Skeletal muscle tissue (tissue), 5 donors: ENCODE measurements around the gene EXOC3L1. TPM values are rescaled to one million over a fixed set of nuclear protein-coding genes. Genes with fewer than 3 reads are reported as not detected.

Experiments
- H3K27ac ChIP-seq: one replicate; pipeline ENCODE4 v1.7.0; 2013; ENCODE audit warnings: mild to moderate bottlenecking, low read depth, low read length, inconsistent platforms
- H3K27me3 ChIP-seq, 3 donors: one replicate each; pipeline ENCODE4 v1.7.0; 2013; ENCODE audit warnings: low read length in 3 of 3; ENCODE audit not compliant: control insufficient read depth in 3 of 3, insufficient read depth in 3 of 3
- H3K36me3 ChIP-seq, 3 donors: one replicate each; pipeline ENCODE4 v1.7.0; 2013; ENCODE audit warnings: low read length in 3 of 3; ENCODE audit not compliant: control insufficient read depth in 3 of 3, insufficient read depth in 3 of 3
- H3K4me1 ChIP-seq, 3 donors: one replicate each; pipeline ENCODE4 v1.7.0; 2013; ENCODE audit warnings: low read length in 3 of 3, mild to moderate bottlenecking in 3 of 3; ENCODE audit not compliant: control insufficient read depth in 3 of 3, insufficient read depth in 3 of 3
- H3K4me3 ChIP-seq, 3 donors: one replicate each; pipeline ENCODE4 v1.7.0; 2013; ENCODE audit warnings: low read length in 3 of 3
- H3K9ac ChIP-seq, 3 donors: one replicate each; pipeline ENCODE4 v1.7.0; 2013; ENCODE audit warnings: low read length in 3 of 3, mild to moderate bottlenecking in 3 of 3, moderate library complexity in 2 of 3, low read depth in 1 of 3
- H3K9me3 ChIP-seq, 3 donors: one replicate each; pipeline ENCODE4 v1.7.0; 2013; ENCODE audit warnings: low read length in 3 of 3; ENCODE audit not compliant: control insufficient read depth in 3 of 3
- small RNA-seq: library from RNA; depleted of rRNA; stranded (forward); fragments of <200 nt; gene quantifications from one replicate; pipeline ENCODE3, GENCODE V24; 2014
- total RNA-seq: library from RNA; depleted of rRNA; stranded (reverse); fragments of >200 nt; gene quantifications from one replicate; pipeline ENCODE4 v1.2.3, GENCODE V29; 2014
- donor health status: Osteomylitis.

The EXOC3L1 gene
- total RNA-seq, 1 donor from 2014 or later = 5.2 TPM

DNA sequence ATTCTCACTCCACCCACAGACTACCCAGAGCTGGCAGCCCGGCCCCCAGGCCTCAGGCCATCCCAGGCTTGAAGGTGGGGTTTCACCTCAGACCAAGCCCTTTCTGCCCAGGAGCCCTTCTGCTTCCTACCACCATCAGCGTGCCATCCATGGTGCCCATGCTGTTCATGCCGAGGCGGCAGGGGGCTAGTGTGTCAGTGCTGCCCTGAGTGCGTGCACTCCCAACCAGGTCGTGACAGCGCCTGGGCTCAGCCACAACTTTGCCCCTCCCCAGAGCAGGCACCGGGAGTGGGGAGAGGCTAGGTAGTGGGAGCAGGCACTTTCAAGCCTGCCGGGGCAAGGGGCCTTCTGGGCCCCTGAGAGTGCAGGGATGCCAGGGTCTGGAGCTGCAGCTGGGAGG is 47.6 kb downstream of the EXOC3L1 start:
- Histone ChIP-seq H3K36me3 (peaks cover 80 to 90% (median 84%) of the 10 kb centered on the region in 3 donors), H3K9ac (no peak overlapping the region), H3K9me3 (no peaks in the 10 kb centered on the region), H3K4me3 (no peak overlapping the region), H3K27me3 (peaks cover 0 to under 1% (median 0%) of the 10 kb centered on the region in 3 donors), H3K4me1 (peaks cover 0 to 7% (median 5%) of the 10 kb centered on the region in 3 donors), H3K27ac (no peak overlapping the region)

DNA sequence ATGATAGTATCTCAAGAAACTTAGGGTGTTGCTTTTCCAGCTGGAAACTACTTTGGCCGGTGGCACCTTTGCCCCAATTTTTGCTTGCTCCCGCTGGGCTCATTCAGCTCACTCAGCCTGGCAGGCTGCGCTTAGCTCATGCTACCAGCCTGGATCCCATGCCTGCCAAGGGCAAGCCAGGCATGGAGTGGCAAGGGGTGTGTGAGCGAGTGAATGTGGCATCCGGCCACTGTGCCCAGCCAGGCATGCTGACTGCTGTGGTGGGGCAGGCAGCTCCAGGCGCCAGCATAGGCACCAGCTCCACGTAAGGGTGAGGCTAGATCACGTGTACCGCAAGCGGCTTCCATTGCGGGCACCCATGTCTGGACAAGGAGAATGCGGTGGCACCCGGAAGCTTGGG is 48.5 kb downstream of the EXOC3L1 start:
- Histone ChIP-seq H3K27me3 (no peaks in the 10 kb centered on the region), H3K9ac (no peak overlapping the region), H3K27ac (no peak overlapping the region), H3K36me3 (peaks cover 73 to 88% (median 77%) of the 10 kb centered on the region in 3 donors), H3K4me3 (no peak overlapping the region), H3K4me1 (peaks cover 0 to 7% (median 5%) of the 10 kb centered on the region in 3 donors), H3K9me3 (no peaks in the 10 kb centered on the region)

DNA sequence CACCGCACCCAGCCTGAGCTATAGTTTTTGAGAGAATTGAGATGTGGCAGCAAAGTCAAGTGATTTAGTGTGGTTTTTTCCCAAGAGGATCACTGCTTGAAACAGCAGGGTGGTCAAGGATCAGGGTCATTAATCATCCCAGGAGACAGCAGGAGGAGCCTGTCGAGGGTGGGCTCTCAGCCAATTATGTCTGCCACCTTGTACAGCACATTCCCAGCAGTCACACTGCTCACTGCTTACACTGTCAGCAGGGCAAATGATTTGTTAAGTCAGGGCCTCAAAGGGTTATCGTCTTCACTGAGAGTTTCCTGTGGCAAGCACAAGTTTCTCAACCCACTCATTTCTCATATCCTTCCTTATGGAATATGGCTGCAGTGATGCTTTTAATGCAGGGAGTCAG is 52.3 kb downstream of the EXOC3L1 start:
- no peaks in the 10 kb centered on the region for H3K27me3 ChIP-seq
- H3K36me3 ChIP-seq = peaks cover 62 to 81% (median 65%) of the 10 kb centered on the region in 3 donors
- no peak overlapping the region for H3K9ac ChIP-seq
- H3K27ac ChIP-seq = no peak overlapping the region
- H3K4me3 ChIP-seq = no peak overlapping the region
- H3K9me3 ChIP-seq = no peaks in the 10 kb centered on the region
- peaks cover 0 to 7% (median 5%) of the 10 kb centered on the region in 3 donors for H3K4me1 ChIP-seq

Small RNA genes lying within 50 kb of the gene (small RNA-seq; reads per million reads assigned to genes)
- 2.1 reads per million, percentile 86 among the genes with 10 or more reads in this experiment for gene MIR328

Other genes starting within 250 kb of the EXOC3L1 start
- 0.52 TPM for gene CES3, start 228.9 kb downstream of the EXOC3L1 start, total RNA-seq
- 1.0 TPM for gene CES4A, start 201.5 kb downstream of the EXOC3L1 start, total RNA-seq
- 33.9 TPM for gene CBFB, start 161.0 kb downstream of the EXOC3L1 start, total RNA-seq
- 17.7 TPM for gene PHAF1, start 80.2 kb downstream of the EXOC3L1 start, total RNA-seq
- 7.8 TPM for gene B3GNT9, start 39.1 kb downstream of the EXOC3L1 start, total RNA-seq
- 6.3 TPM for gene TRADD, start 30.2 kb downstream of the EXOC3L1 start, total RNA-seq
- gene FBXL8, start 30.2 kb downstream of the EXOC3L1 start, total RNA-seq = 1.6 TPM
- gene HSF4, start 25.4 kb downstream of the EXOC3L1 start, total RNA-seq = 3.7 TPM
- 11.0 TPM for gene NOL3, start 19.6 kb downstream of the EXOC3L1 start, total RNA-seq
- 5.2 TPM for gene MATCAP1, start 6.2 kb downstream of the EXOC3L1 start, total RNA-seq
- 32.4 TPM for gene E2F4, start 2.0 kb upstream of the EXOC3L1 start, total RNA-seq
- not detected for gene ELMO3, start 9.0 kb upstream of the EXOC3L1 start, total RNA-seq
- 24.5 TPM for gene TMEM208, start 37.0 kb upstream of the EXOC3L1 start, total RNA-seq
- 5.2 TPM for gene FHOD1, start 57.3 kb upstream of the EXOC3L1 start, total RNA-seq
- not detected for gene SLC9A5, start 58.8 kb upstream of the EXOC3L1 start, total RNA-seq
- gene PLEKHG4, start 89.4 kb upstream of the EXOC3L1 start, total RNA-seq = 7.3 TPM
- not detected for gene KCTD19, start 136.6 kb upstream of the EXOC3L1 start, total RNA-seq
- gene LRRC36, start 136.7 kb upstream of the EXOC3L1 start, total RNA-seq = not detected
- 135 TPM for gene TPPP3, start 203.4 kb upstream of the EXOC3L1 start, total RNA-seq
- 11.5 TPM for gene ZDHHC1, start 226.3 kb upstream of the EXOC3L1 start, total RNA-seq
- 2.6 TPM for gene HSD11B2, start 241.0 kb upstream of the EXOC3L1 start, total RNA-seq